ENCODE data around the gene ZG16B. TPM values are rescaled to one million over a fixed set of nuclear protein-coding genes. Genes with fewer than 3 reads are reported as not detected.

The ZG16B gene
- total RNA-seq, 1 donor from 2014 or later: 1,549 TPM

DNA sequence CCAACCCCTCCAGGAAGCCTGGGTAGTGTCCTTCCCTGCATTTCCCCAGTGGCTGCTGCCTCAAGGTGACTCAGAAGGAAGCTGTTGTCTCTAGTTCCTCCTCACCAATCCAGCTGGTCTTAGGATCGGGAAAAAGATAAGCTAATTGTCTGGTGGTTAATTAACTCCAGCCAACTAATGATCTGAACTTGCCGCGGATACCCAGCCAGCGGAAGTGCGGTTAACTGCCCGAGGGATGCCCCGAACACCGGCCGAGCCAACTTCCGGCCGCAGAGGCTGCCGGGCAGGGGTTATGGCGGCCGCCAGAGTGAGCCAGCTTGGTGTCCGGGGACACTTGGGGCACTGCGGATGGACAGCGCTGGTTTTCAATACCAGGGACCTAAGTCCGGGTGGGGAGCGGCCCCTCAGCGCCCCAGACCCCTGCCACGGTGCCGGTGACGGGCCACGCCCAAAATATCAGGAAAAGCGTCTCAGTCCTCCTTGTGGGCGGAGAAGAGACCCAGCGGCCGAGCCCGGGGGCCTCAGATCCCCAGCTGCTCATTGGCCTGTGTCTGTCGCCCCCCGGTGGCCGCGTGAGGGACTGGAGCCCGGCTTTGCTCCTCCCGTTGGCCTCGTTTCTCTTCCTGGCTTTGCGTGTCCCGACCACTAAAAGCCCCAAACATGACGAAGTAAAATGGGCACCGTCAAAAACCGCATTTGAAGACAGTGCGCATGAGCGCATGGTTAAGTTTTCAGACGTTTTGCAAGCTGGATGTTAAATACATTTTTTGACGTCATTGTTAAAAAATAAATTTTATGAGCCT is 38.1 kb downstream of the ZG16B start:
- peak; percentile 96 for DNase-seq

- no peak for DNase-seq
These were observed 41.8 kb downstream of the ZG16B start for GRCh38 chr16:2871926-2872325.

- DNase-seq: no peak
These were observed 44.2 kb downstream of the ZG16B start for GRCh38 chr16:2874032-2874911.

DNA sequence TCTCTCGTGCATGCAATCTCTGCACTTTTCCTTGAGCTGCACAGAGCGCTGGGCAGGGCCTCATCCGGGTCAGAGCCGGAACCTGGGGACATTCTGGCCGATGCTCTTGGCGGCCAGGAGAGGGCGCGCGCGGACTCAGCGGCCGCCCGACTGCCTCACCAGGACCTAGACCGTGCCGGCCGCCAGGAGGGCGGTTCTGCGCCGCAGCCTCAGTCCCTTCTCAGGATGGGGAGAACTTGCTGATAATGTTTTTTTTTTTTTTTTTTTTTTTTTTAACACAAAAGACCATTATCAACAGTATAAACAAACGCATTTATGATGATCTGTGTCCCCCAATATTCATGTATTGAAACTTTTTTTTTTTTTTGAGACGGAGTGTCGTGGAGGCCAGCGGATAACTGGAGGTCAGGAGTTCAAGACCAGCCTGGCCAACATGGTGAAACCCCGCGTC is 44.8 kb downstream of the ZG16B start:
- peak; percentile 79 for DNase-seq

DNA sequence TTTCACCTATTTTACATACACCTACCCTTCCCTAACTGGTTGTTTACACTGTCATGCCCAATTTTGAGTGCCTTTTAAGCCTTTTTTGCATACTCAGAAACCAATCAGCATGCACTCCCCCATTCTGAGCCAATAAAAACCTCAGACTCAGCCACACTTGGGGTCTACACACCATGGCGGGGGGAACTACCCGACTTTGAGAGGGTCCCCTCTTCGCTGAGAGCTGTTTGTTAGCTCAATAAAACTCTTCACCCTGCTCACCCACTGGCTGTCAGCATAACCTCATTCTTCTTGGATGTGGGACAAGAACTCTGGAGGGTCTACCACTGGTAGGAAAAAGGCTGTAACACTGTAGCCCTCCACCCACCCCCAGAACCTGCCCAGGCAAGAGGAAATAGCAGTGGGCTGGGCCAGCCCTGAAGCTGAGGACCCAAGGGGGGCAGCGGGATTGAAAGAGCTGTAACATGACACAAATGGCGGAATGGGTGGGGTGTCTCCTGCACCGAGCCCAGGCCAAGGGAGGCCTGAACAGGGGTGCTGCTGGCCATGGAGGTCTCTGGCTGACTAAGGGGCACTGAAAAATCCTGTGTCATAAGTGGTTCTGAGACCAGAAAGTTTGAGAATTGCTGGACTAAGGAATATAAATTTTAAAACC is 49.9 kb downstream of the ZG16B start:
- no peak for DNase-seq

Small RNAs within 50 kb of the gene (small RNA-seq; reads per million reads assigned to genes)
- not detected for gene SNORA3C (ENCODE audit: low replicate concordance)

Other genes starting within 250 kb of the ZG16B start
- gene KCTD5, start 147.8 kb upstream of the ZG16B start, total RNA-seq: 28.4 TPM
- gene PRSS27, start 110.1 kb upstream of the ZG16B start, total RNA-seq: 3.5 TPM
- 170 TPM for gene SRRM2, start 77.7 kb upstream of the ZG16B start, total RNA-seq
- 155 TPM for gene ELOB, start 53.0 kb upstream of the ZG16B start, total RNA-seq
- gene PRSS33, start 42.7 kb upstream of the ZG16B start, total RNA-seq: 2.9 TPM
- gene PRSS41, start 31.8 kb upstream of the ZG16B start, total RNA-seq: not detected
- gene PRSS21, start 13.1 kb upstream of the ZG16B start, total RNA-seq: not detected
- gene PRSS22, start 27.9 kb downstream of the ZG16B start, total RNA-seq: 18.2 TPM
- 37.0 TPM for gene FLYWCH2, start 52.9 kb downstream of the ZG16B start, total RNA-seq
- gene FLYWCH1, start 81.6 kb downstream of the ZG16B start, total RNA-seq: 21.6 TPM
- gene KREMEN2, start 134.0 kb downstream of the ZG16B start, total RNA-seq: 5.6 TPM
- 6.2 TPM for gene PAQR4, start 139.0 kb downstream of the ZG16B start, total RNA-seq
- gene PKMYT1, start 150.1 kb downstream of the ZG16B start, total RNA-seq: 12.2 TPM
- not detected for gene CLDN9, start 182.6 kb downstream of the ZG16B start, total RNA-seq
- not detected for gene CLDN6, start 187.9 kb downstream of the ZG16B start, total RNA-seq
- 41.3 TPM for gene TNFRSF12A, start 190.1 kb downstream of the ZG16B start, total RNA-seq
- 13.0 TPM for gene HCFC1R1, start 193.6 kb downstream of the ZG16B start, total RNA-seq
- 12.6 TPM for gene THOC6, start 193.7 kb downstream of the ZG16B start, total RNA-seq
- gene BICDL2, start 206.6 kb downstream of the ZG16B start, total RNA-seq: 15.8 TPM
- 0.41 TPM for gene MMP25, start 216.3 kb downstream of the ZG16B start, total RNA-seq
- 104 TPM for gene IL32, start 235.3 kb downstream of the ZG16B start, total RNA-seq

Measured in tongue (tissue), 3 donors.